K562 (cell line): ENCODE data around the gene ZC3H12A. TPM values are rescaled to one million over a fixed set of nuclear protein-coding genes. Genes with fewer than 3 reads are reported as not detected.

Experiments used
- ATAC-seq: fragments of 200-7000 bp; cut with Tn5 transposase; 3 replicates; pipeline ENCODE4 v1.9.1; 2020; ENCODE audit warnings: moderate library complexity
- BruUV-seq: library from RNA; stranded (reverse); fragments of 400-500 nt; replicated peaks from 2 replicates; lab custom pipeline; 2021; lab: Mats Ljungman, UMichigan
- CTCF ChIA-PET: fragments of 300-600 bp; formaldehyde crosslinking; extraction: SDS; loops from one replicate; lab custom pipeline; 2021; ENCODE audit warnings: low intra/inter-chr PET ratio; lab: Yijun Ruan, JAX
- POLR2A ChIA-PET: fragments of 300-600, 350-650 bp; sonication (Branson Sonifier 250); formaldehyde crosslinking; extraction: SDS; loops from one replicate; lab custom pipeline; 2021; ENCODE audit warnings: antibody characterized with exemption, inconsistent platforms; lab: Yijun Ruan, JAX
- DNase-seq, 4 experiments: peaks; one replicate each; pipeline versions ENCODE4 v3.0.0 to v3.0.0-alpha.2; 2011 to 2018; ENCODE audit warnings: low spot score in 3 of 4, mixed read lengths in 3 of 4; ENCODE audit errors: extremely low read depth in 1 of 4
- FAIRE-seq: peaks from 2 replicates; lab custom pipeline; 2011; peaks lifted over from hg19 to GRCh38; lab: Jason Lieb, UNC
- H2AFZ ChIP-seq: 2 replicates; pipeline ENCODE4 v1.6.0; 2011; ENCODE audit warnings: low read depth, low read length, control low read depth, inconsistent platforms
- H3K27ac ChIP-seq: fragments of 200-600 bp; 3 replicates; pipeline ENCODE4 v1.8.0; 2011; ENCODE audit warnings: low read depth, mild to moderate bottlenecking, control low read depth, inconsistent platforms, low read length, moderate library complexity, mixed read lengths; ENCODE audit errors: extremely low read depth
- H3K27me3 ChIP-seq, 2 experiments: fragments of 300-600 bp in 1 of 2; 2 replicates in 1 of 2; 3 replicates in 1 of 2; pipeline versions ENCODE4 v1.6.0 to v1.8.0; 2011; ENCODE audit warnings: inconsistent platforms in 2 of 2, low read length in 2 of 2, mild to moderate bottlenecking in 1 of 2, mixed read lengths in 1 of 2, moderate library complexity in 1 of 2; ENCODE audit not compliant: control insufficient read depth in 2 of 2, insufficient read depth in 2 of 2
- H3K36me3 ChIP-seq: fragments of 300-600 bp; 3 replicates; pipeline ENCODE4 v1.8.0; 2011; ENCODE audit warnings: mild to moderate bottlenecking, low read length, inconsistent platforms; ENCODE audit not compliant: control insufficient read depth, insufficient read depth
- H3K4me1 ChIP-seq, 2 experiments: fragments of 200-600 bp in 1 of 2; replicated peaks in 1 of 2; 2 replicates in 1 of 2; 3 replicates in 1 of 2; pipeline versions ENCODE4 v1.5.1 to v1.8.0; 2011; ENCODE audit warnings: inconsistent platforms in 2 of 2, low read length in 2 of 2, mild to moderate bottlenecking in 1 of 2, mixed read lengths in 1 of 2, moderate library complexity in 1 of 2; ENCODE audit not compliant: control insufficient read depth in 2 of 2, insufficient read depth in 2 of 2
- H3K4me2 ChIP-seq: 2 replicates; pipeline ENCODE4 v1.6.1; 2011; ENCODE audit warnings: low read length, control low read depth, inconsistent platforms, mixed read lengths; ENCODE audit not compliant: insufficient read depth
- H3K4me3 ChIP-seq: fragments of 200-600 bp; sonication (generic), shearing (Covaris generic); 2 replicates; pipeline ENCODE4 v1.5.1; 2016; ENCODE audit warnings: control low read depth, inconsistent platforms
- H3K79me2 ChIP-seq: fragments of 200-600 bp; 3 replicates; pipeline ENCODE4 v1.8.0; 2011; ENCODE audit warnings: low read length, inconsistent platforms; ENCODE audit not compliant: control insufficient read depth, insufficient read depth
- H3K9ac ChIP-seq, 2 experiments: 2 replicates each; pipeline versions ENCODE4 v1.6.0 to v1.6.1; 2011; ENCODE audit warnings: low read depth in 2 of 2, low read length in 2 of 2, control low read depth in 1 of 2, inconsistent platforms in 1 of 2, mild to moderate bottlenecking in 1 of 2, mixed read lengths in 1 of 2; ENCODE audit not compliant: insufficient read depth in 1 of 2
- H3K9me1 ChIP-seq: one replicate; pipeline ENCODE4 v1.6.0; 2011; ENCODE audit warnings: inconsistent platforms, mild to moderate bottlenecking, low read length, moderate library complexity; ENCODE audit not compliant: control insufficient read depth, insufficient read depth
- H3K9me3 ChIP-seq: replicated peaks from 2 replicates; pipeline ENCODE4 v1.5.1; 2011; ENCODE audit warnings: low read depth, low read length, inconsistent platforms; ENCODE audit not compliant: control insufficient read depth, insufficient read depth
- H4K20me1 ChIP-seq: replicated peaks from 2 replicates; pipeline ENCODE4 v1.6.1; 2011; ENCODE audit warnings: low read length, inconsistent platforms, mixed read lengths; ENCODE audit not compliant: control insufficient read depth, insufficient read depth
- GTF2E2 ChIP-seq: fragments of 200-800 bp; sonication (Bioruptor generic); IDR thresholded peaks from 2 replicates; pipeline ENCODE4 v1.6.1; 2016; ENCODE audit warnings: missing genetic modification characterization, missing compliant biosample characterization
- HMGN3 ChIP-seq: IDR thresholded peaks from 2 replicates; pipeline ENCODE4 v1.6.1; 2011; ENCODE audit warnings: borderline replicate concordance, low read depth, mild to moderate bottlenecking, mixed read lengths, low read length; ENCODE audit not compliant: insufficient read length; ENCODE audit errors: extremely low read depth
- KDM2B ChIP-seq: fragments of 250-450 bp; sonication (Bioruptor Pico); IDR thresholded peaks from 2 replicates; pipeline ENCODE4 v1.8.0; 2021; ENCODE audit warnings: mild to moderate bottlenecking, moderate library complexity
- KLF13 ChIP-seq: fragments of 450-650 bp; IDR thresholded peaks from 2 replicates; pipeline ENCODE4 v1.6.1; 2016; ENCODE audit warnings: missing genetic modification characterization, low read depth, mild to moderate bottlenecking, missing compliant biosample characterization, moderate library complexity, borderline replicate concordance
- MAFG ChIP-seq: fragments of 450-650 bp; conservative IDR thresholded peaks from 2 replicates; pipeline ENCODE4 v1.6.1; 2016; ENCODE audit warnings: missing genetic modification characterization, missing compliant biosample characterization
- PRMT5 ChIP-seq: sonication (generic); formaldehyde crosslinking; IDR thresholded peaks from 2 replicates; pipeline ENCODE4 v1.5.0; 2020; ENCODE audit warnings: missing genetic modification reagents
- WGBS: fragments of 100-300 bp; shearing (Covaris generic); methylation state at CpG from one replicate; pipeline ENCODE4 v1.1.6; 2016; ENCODE audit warnings: low coverage, mixed read lengths; ENCODE audit not compliant: insufficient coverage; ENCODE audit errors: missing lambda C conversion rate; 5-methylcytosine and 5-hydroxymethylcytosine counted together
- in situ Hi-C: fragments of 300-500 bp; cut with MboI; formaldehyde crosslinking; loops from 4 replicates; pipeline ENCODE4 v1.15.0; 2018; ENCODE audit warnings: inconsistent platforms, mixed read lengths
- intact Hi-C: fragments of 100-400 bp; cut with micrococcal nuclease; formaldehyde crosslinking; loops from 2 replicates; pipeline ENCODE4 v1.14.2; 2022
- polyA plus RNA-seq, 8 experiments: library from polyadenylated mRNA; depleted of rRNA in 4 of 8; stranded (reverse) in 5 of 8; unstranded in 3 of 8; fragments of >200 nt; fragmentation: Nextera tagmentation in 2 of 8; fragmentation: Illumina TruSeq in 1 of 8; extraction: Ambion mirVana in 2 of 8; extraction: Trizol in 1 of 8; gene quantifications; 2 replicates each; pipeline versions ENCODE4 v1.2.1 to v1.2.3, GENCODE V29; 2011 to 2014; ENCODE audit warnings: inconsistent platforms in 1 of 8, missing spikeins in 1 of 8
- total RNA-seq, 7 experiments: library from RNA; depleted of rRNA in 6 of 7; stranded (reverse); fragments of >200 nt in 6 of 7; fragmentation: Illumina TruSeq in 2 of 7; extraction: Trizol in 2 of 7; gene quantifications; 2 replicates each; pipeline versions ENCODE4 v1.2.1 to v1.2.3, GENCODE V29; 2011 to 2021; ENCODE audit warnings: low replicate concordance in 1 of 7

Gene ZC3H12A
- total and polyA plus RNA-seq, 9 of the 15 experiments (the other 6 are each of a cell fraction or from before 2014, with no cell fraction given) = 0.14 to 9.4 (median 6.7) TPM

GRCh38 chr1:37429029-37429428 lies 45.4 kb upstream of the ZC3H12A start (continued):
- TF ChIP-seq KDM2B (no peak), MAFG (tag) (no peak), GTF2E2 (tag) (no peak), KLF13 (no peak)

GRCh38 chr1:37430103-37430985 lies 44.0 kb upstream of the ZC3H12A start:
- Histone ChIP-seq H3K4me3 (no peak overlapping the region), H3K36me3 (no peaks in the 10 kb centered on the region), H3K9me3 (no peaks in the 10 kb centered on the region; the same call in 1 of the 2 replicates), H3K27ac (no peak overlapping the region), H2AFZ (no peak overlapping the region), H3K4me2 (no peak overlapping the region), H3K9me1 (no peaks in the 10 kb centered on the region)
- in situ Hi-C loops = no loop called here
- under 1% methylated on average over 11 of the region's 11 CpGs for WGBS
- POLR2A ChIA-PET = interaction anchor here (0.5 kb wide), 1 partner anchor 103 kb away, joined by 3 read pairs; no protein-coding TSS in a partner anchor
- FAIRE-seq (no peak), DNase-seq (no peak)
- TF ChIP-seq PRMT5 (CRISPR knock-in tag) (no peak), HMGN3 (no peak)
- TF ChIP-seq, all 486 proteins: peak for 0
- Histone ChIP-seq H3K9ac (peak overlapping the region in 1 of 2 experiments; percentile 7; a peak in 1 of 4 replicates), H3K79me2 (no peaks in the 10 kb centered on the region), H3K27me3 (peaks cover 21 to 55% of the 10 kb centered on the region in 2 experiments; a peak in 4 of 5 replicates), H4K20me1 (no peaks in the 10 kb centered on the region; the same call in none of the 2 replicates), H3K4me1 (peaks cover 0 to 9% of the 10 kb centered on the region in 2 experiments; a peak in 1 of 5 replicates)
- no TSS peak for BruUV-seq
- ATAC-seq = no peak
- CTCF ChIA-PET = interaction anchor here (0.6 kb wide), 1 partner anchor 427 kb away, joined by 3 read pairs; no protein-coding TSS in a partner anchor
- intact Hi-C loops = loop anchor here (10.0 kb wide), 5 partner anchors 106 to 876 kb away; no protein-coding TSS in a partner anchor
